Neural progenitor cell (in vitro differentiated cells): ENCODE measurements around the gene ZC3H4.

Source experiments
- EZH2 ChIP-seq: fragments of 200-600 bp; sonication (generic); IDR thresholded peaks from 2 replicates; pipeline ENCODE4 v1.6.1; 2017; ENCODE audit warnings: antibody characterized with exemption, mild to moderate bottlenecking, moderate library complexity
- EZH2phosphoT487 ChIP-seq: fragments of 200-600 bp; sonication (generic); IDR thresholded peaks from 2 replicates; pipeline ENCODE4 v1.6.1; 2017; ENCODE audit warnings: antibody characterized with exemption
- TF ChIP-seq, protein P1 (sequence below): fragments of 200-600 bp; sonication (generic); IDR thresholded peaks from 2 replicates; pipeline ENCODE4 v1.5.1; 2017; ENCODE audit warnings: antibody characterized with exemption, mild to moderate bottlenecking

- TF ChIP-seq, protein P1, sequence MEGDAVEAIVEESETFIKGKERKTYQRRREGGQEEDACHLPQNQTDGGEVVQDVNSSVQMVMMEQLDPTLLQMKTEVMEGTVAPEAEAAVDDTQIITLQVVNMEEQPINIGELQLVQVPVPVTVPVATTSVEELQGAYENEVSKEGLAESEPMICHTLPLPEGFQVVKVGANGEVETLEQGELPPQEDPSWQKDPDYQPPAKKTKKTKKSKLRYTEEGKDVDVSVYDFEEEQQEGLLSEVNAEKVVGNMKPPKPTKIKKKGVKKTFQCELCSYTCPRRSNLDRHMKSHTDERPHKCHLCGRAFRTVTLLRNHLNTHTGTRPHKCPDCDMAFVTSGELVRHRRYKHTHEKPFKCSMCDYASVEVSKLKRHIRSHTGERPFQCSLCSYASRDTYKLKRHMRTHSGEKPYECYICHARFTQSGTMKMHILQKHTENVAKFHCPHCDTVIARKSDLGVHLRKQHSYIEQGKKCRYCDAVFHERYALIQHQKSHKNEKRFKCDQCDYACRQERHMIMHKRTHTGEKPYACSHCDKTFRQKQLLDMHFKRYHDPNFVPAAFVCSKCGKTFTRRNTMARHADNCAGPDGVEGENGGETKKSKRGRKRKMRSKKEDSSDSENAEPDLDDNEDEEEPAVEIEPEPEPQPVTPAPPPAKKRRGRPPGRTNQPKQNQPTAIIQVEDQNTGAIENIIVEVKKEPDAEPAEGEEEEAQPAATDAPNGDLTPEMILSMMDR = no peak
- no peak for TF ChIP-seq EZH2phosphoT487
- TF ChIP-seq EZH2 = no peak
These were observed 74.2 kb downstream of the ZC3H4 start for GRCh38 chr19:47039239-47039874.
